Body of pancreas (tissue), 4 donors: ENCODE results near the gene CHD6.

Experiments
- CTCF ChIP-seq, 7 experiments: fragments of 450-650 bp in 4 of 7; fragments of 200-600 bp in 3 of 7; sonication (generic) in 3 of 7; IDR thresholded peaks; one replicate each; pipeline ENCODE4 v1.5.1; 2016 to 2019; ENCODE audit warnings: antibody characterized with exemption in 7 of 7
- POLR2A ChIP-seq, 3 donors: fragments of 450-650 bp; IDR thresholded peaks; one replicate each; pipeline ENCODE4 v1.6.1; 2016; ENCODE audit warnings: antibody characterized with exemption in 3 of 3, mild to moderate bottlenecking in 2 of 3

DNA sequence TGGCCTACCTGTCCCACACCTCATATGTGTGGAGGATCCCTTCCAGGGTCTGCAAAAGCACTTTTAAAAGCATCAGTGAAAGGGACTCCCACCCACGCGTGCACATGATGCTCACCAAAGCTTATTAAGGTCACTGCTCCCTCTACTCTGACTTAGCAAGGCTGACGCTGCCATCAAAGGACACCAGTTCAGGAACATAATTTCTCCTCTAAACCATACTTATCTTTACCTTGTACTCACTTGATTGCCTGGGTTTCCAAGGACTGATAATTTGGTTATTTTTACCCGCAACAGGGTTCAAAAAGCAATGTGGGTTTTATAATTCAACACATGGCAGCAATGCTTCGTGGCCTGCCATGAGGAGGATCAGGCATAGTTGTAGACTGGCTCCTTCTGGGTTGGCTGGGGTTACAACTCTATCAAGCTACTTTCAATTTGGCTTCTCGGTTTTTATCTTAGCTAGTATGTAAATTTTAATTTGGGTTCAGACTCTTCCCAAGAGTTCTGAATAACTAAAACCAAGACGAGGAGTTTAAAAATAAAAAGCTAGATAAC lies 199.4 kb downstream of the CHD6 start:
- TF ChIP-seq CTCF (IDR thresholded peaks at IDR 0.05) (no peak), POLR2A (IDR thresholded peaks at IDR 0.05) (no peak)
